GM12872 (cell line): ENCODE measurements around the gene CARS2.

Experiments used
- TF ChIP-seq, protein P1 (sequence below): IDR thresholded peaks from 3 replicates; pipeline ENCODE4 v1.5.1; 2011; ENCODE audit warnings: low read depth, mild to moderate bottlenecking, low read length, moderate library complexity; ENCODE audit not compliant: insufficient read depth

The CARS2 gene

DNA sequence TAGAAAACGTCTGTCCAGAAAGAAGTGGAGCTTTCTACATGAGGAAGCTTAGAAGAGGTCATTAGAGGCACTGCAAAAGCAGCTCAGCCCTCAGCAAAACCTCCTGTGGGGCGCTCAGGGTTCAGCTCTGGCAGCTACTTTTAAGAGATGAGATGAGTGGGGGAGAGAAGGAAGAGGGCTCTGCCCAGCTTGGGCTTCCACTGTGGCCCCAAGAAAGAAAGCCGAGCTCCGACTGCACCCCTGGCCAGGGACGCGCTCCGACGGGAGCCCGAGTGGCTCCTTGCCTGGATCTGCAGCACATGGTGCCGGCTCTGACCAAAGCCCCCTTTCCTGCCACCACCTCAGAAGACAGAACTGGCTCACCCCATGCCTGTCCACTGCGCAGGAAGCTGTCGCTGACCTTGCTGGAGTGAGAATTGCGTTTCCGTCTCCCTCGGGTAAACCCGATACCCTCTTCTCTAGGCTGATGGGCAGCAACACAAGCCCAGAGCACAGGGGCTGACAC lies 54.1 kb downstream of the CARS2 start:
- TF ChIP-seq, protein P1, sequence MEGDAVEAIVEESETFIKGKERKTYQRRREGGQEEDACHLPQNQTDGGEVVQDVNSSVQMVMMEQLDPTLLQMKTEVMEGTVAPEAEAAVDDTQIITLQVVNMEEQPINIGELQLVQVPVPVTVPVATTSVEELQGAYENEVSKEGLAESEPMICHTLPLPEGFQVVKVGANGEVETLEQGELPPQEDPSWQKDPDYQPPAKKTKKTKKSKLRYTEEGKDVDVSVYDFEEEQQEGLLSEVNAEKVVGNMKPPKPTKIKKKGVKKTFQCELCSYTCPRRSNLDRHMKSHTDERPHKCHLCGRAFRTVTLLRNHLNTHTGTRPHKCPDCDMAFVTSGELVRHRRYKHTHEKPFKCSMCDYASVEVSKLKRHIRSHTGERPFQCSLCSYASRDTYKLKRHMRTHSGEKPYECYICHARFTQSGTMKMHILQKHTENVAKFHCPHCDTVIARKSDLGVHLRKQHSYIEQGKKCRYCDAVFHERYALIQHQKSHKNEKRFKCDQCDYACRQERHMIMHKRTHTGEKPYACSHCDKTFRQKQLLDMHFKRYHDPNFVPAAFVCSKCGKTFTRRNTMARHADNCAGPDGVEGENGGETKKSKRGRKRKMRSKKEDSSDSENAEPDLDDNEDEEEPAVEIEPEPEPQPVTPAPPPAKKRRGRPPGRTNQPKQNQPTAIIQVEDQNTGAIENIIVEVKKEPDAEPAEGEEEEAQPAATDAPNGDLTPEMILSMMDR, result no peak

DNA sequence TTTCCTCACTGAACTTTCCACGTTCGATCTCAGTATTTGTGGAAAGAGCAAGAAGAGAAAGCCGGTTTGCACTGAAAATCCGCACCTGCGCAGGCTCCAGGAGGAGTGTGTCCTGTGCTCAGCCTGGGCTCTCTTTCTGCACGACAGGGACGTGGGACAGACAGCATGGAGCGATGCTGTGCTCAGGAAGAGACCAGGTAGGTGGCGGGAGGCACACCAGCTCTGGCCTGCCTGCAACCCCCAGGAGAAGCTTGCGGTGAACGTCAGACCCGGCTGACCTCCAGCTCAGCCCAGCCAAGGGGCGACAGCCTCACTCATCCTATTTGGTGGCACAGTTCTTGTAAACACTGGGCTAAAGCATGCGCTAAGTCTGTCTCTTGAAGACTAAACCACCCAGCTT lies 54.6 kb downstream of the CARS2 start:
- TF ChIP-seq, protein P1, result no peak

DNA sequence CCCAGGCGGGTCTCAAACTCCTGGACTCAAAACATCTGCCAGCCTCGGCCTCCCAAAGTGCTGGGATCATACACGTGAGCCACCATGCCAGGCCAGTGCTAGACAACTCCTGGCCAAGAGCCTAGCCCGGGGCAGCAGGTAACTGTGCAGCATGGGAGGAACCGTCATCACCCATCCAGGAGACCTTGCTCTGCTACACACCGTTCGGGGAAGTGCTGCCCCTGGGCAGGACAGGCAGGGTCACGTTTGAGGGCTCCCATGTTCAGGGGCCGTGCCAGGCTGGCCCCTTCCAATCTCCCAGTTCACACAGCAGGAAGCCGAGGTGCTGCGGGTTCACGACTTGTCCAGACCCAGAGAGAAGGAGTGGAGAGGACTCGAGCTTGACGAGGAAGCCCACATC lies 55.5 kb downstream of the CARS2 start:
- TF ChIP-seq, protein P1, result no peak

DNA sequence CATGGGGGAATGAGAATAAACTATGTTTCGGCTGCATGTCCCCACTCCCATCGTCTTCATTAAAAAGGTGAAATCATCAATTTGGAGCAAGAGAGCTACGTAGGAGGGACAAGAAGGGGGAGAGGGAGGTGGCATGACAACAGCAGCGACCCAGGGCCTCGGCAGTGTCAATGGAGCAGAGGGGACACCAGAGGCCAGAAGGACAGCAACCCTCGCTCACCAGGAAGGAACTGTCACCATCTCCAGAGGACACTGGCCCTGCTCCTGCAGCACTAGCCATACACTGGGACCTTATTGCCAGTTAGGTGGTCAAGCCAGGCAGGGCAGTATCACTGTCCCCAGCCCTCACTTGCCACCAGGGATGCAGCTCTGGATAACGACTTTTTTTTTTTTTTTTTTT lies 56.4 kb downstream of the CARS2 start:
- TF ChIP-seq, protein P1, result no peak

DNA sequence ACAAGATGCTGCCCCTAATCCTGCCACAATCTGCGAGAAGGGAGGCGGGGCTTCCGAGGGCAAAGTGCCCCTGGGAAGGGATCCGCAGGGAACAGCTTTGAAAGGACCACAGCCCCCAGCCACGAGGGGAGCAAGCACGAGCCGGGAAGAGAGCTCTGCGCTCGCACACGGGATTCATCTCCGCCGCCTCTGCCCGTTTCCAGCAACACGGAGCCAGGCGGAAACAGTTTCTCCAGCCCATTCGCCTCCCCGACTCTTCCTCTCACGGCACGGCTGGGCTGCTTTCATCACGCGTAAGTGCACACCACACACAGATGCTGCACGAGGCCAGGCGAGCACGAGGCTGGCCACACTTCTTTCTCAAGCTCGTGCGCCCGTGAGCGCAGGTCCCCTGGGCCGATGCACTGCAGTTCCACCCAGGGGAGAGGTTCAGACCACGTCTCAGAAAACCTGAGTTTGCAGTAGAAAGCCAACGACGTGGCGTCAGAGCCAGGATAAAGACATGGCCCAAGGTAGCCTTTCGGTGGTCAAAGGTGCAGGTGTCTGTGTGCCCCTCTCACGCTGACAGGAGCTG lies 57.0 kb downstream of the CARS2 start:
- TF ChIP-seq, protein P1, result no peak

DNA sequence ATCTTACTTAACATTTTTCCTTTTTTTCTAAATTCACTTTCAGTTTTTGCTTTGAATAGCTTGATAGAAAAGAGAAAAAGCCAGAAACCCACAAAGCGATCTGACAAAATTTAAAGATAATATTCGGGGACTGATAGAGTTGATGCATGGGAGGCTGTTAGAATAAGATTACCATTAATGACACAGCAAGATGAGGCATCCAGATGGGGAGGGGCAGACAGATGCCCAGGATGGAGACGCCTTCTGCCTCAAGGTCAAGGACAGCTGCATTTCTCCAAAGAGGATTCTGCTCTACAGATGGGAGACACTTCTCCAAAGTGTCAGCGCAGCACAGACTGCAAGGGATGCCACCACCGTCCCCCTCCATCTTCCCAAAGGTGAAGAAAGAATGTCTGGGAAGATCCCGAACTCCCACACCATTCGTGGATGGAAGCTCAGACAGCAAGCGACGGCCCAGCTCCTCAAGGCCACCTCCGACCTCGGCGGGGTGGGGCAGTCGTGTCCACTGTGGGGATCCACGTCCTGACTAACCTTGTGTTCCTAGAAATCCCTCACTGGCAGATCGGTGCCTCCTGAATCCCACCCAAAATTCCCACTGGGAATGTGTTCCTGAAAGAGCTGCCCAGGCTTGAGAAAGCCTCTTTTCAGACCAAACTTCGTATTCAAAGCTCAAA lies 57.6 kb downstream of the CARS2 start:
- TF ChIP-seq, protein P1, result no peak

DNA sequence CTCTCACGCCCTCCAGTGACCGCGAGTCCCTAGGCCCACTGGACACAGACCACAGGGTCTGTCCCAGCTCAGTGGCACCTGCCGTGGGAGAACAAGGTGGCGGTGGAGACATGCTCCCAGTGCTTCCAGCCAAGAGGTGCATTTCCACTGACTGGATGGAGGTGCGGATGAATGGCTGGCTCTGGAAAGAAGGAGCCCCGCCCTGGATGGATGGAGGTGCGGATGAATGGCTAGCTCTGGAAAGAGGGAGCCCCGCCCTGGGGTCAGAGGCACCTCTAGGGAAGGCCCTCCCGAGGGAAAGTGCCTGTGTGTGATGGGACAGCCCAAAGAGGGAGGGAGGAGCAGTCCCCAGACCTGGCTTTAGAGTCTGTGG lies 58.6 kb downstream of the CARS2 start:
- TF ChIP-seq, protein P1, result no peak
